H1 (cell line): ENCODE measurements around the gene MYRIP. TPM values are rescaled to one million over a fixed set of nuclear protein-coding genes. Genes with fewer than 3 reads are reported as not detected.

Experiments used
- CTCF ChIA-PET: fragments of 300-600 bp; sonication (Branson Sonifier 250); formaldehyde crosslinking; loops from one replicate; lab custom pipeline; 2021; ENCODE audit not compliant: partially characterized antibody; lab: Charles Lee
- POLR2A ChIA-PET: fragments of 300-600 bp; sonication (Branson Sonifier 250); formaldehyde crosslinking; loops from one replicate; lab custom pipeline; 2021; ENCODE audit warnings: inconsistent platforms; ENCODE audit not compliant: partially characterized antibody; lab: Charles Lee
- DNase-seq, 2 experiments: peaks; one replicate each; pipeline versions ENCODE4 v3.0.0 to v3.0.0-alpha.2; 2010 to 2022; ENCODE audit warnings: low spot score in 2 of 2, low read depth in 1 of 2, mixed read lengths in 1 of 2
- FAIRE-seq: peaks from 2 replicates; lab custom pipeline; 2011; peaks lifted over from hg19 to GRCh38; lab: Jason Lieb, UNC
- H2AFZ ChIP-seq: 2 replicates; pipeline ENCODE4 v1.8.1; 2012; ENCODE audit warnings: low read length, inconsistent platforms
- H2AK5ac ChIP-seq: 2 replicates; pipeline ENCODE4 v1.6.1; 2013; ENCODE audit warnings: low read depth, low read length
- H2BK120ac ChIP-seq: replicated peaks from 2 replicates; pipeline ENCODE3; 2013; ENCODE audit warnings: low read depth, low read length, inconsistent platforms
- H2BK12ac ChIP-seq: 2 replicates; pipeline ENCODE4 v1.6.1; 2013; ENCODE audit warnings: low read depth, low read length
- H2BK15ac ChIP-seq: 2 replicates; pipeline ENCODE4 v1.6.1; 2013; ENCODE audit warnings: low read length
- H2BK20ac ChIP-seq: 2 replicates; pipeline ENCODE4 v1.6.1; 2013; ENCODE audit warnings: low read length
- H2BK5ac ChIP-seq: 2 replicates; pipeline ENCODE4 v1.6.1; 2013; ENCODE audit warnings: low read depth, low read length
- H3K14ac ChIP-seq: 2 replicates; pipeline ENCODE4 v1.6.1; 2013; ENCODE audit warnings: inconsistent platforms; ENCODE audit not compliant: insufficient read length
- H3K18ac ChIP-seq: 2 replicates; pipeline ENCODE4 v1.6.1; 2013; ENCODE audit warnings: low read length; ENCODE audit errors: extremely low read depth
- H3K23ac ChIP-seq: 2 replicates; pipeline ENCODE4 v1.6.1; 2013; ENCODE audit warnings: inconsistent platforms; ENCODE audit not compliant: insufficient read length
- H3K23me2 ChIP-seq: 2 replicates; pipeline ENCODE4 v1.6.1; 2013; ENCODE audit warnings: low read depth, low read length
- H3K27ac ChIP-seq: 2 replicates; pipeline ENCODE4 v1.6.1; 2011; ENCODE audit warnings: low read depth, low read length, inconsistent platforms
- H3K27me3 ChIP-seq, 4 experiments: replicated peaks in 1 of 4; 1 replicate in 1 of 4; 2 replicates in 3 of 4; pipeline versions ENCODE4 v1.6.1 to v1.8.1; 2011 to 2013; ENCODE audit warnings: low read length in 3 of 4, mild to moderate bottlenecking in 3 of 4, inconsistent platforms in 2 of 4, mixed read lengths in 2 of 4, moderate library complexity in 1 of 4; ENCODE audit not compliant: control insufficient read depth in 3 of 4, insufficient read depth in 3 of 4; ENCODE audit errors: extremely low read depth in 1 of 4
- H3K36me3 ChIP-seq, 4 experiments: 2 replicates each; pipeline versions ENCODE4 v1.6.1 to v1.8.1; 2011 to 2013; ENCODE audit warnings: mild to moderate bottlenecking in 4 of 4, low read length in 3 of 4, moderate library complexity in 2 of 4, control low read depth in 1 of 4, inconsistent platforms in 1 of 4; ENCODE audit not compliant: insufficient read depth in 4 of 4, control insufficient read depth in 2 of 4
- H3K4ac ChIP-seq: replicated peaks from 2 replicates; pipeline ENCODE3; 2013; ENCODE audit warnings: low read length, low read depth, mixed read lengths, inconsistent platforms; ENCODE audit not compliant: insufficient read length
- H3K4me1 ChIP-seq, 4 experiments: replicated peaks in 1 of 4; 1 replicate in 1 of 4; 2 replicates in 3 of 4; pipeline versions ENCODE4 v1.6.1 to v1.8.1; 2011 to 2013; ENCODE audit warnings: low read length in 3 of 4, inconsistent platforms in 2 of 4, mixed read lengths in 1 of 4; ENCODE audit not compliant: insufficient read depth in 4 of 4, control insufficient read depth in 3 of 4
- H3K4me2 ChIP-seq, 2 experiments: 2 replicates each; pipeline versions ENCODE4 v1.6.1 to v1.8.1; 2011 to 2013; ENCODE audit warnings: low read depth in 2 of 2, low read length in 2 of 2, control low read depth in 1 of 2, inconsistent platforms in 1 of 2, mild to moderate bottlenecking in 1 of 2; ENCODE audit not compliant: insufficient read depth in 1 of 2
- H3K4me3 ChIP-seq, 4 experiments: fragments of 200-600, 300-600 bp in 1 of 4; sonication (generic), shearing (Covaris generic), sonication (Bioruptor Twin) in 1 of 4; 2 replicates each; pipeline versions ENCODE4 v1.5.1 to v1.8.1; 2011 to 2016; ENCODE audit warnings: low read length in 4 of 4, low read depth in 3 of 4, control low read depth in 2 of 4, inconsistent platforms in 2 of 4, mild to moderate bottlenecking in 2 of 4, mixed read lengths in 1 of 4, moderate library complexity in 1 of 4; ENCODE audit not compliant: insufficient read depth in 2 of 4; ENCODE audit errors: extremely low read depth in 1 of 4
- H3K56ac ChIP-seq: replicated peaks from 2 replicates; pipeline ENCODE3; 2013; ENCODE audit warnings: low read depth, mild to moderate bottlenecking, mixed read lengths, low read length, inconsistent platforms; ENCODE audit not compliant: insufficient read length
- H3K79me1 ChIP-seq: 2 replicates; pipeline ENCODE4 v1.6.1; 2013; ENCODE audit warnings: low read depth, low read length, control low read depth
- H3K79me2 ChIP-seq, 2 experiments: 2 replicates each; pipeline versions ENCODE4 v1.6.1 to v1.8.1; 2012 to 2013; ENCODE audit warnings: low read length in 2 of 2, mild to moderate bottlenecking in 2 of 2, inconsistent platforms in 1 of 2; ENCODE audit not compliant: insufficient read depth in 2 of 2, control insufficient read depth in 1 of 2
- H3K9ac ChIP-seq, 4 experiments: replicated peaks in 1 of 4; 1 replicate in 1 of 4; 2 replicates in 3 of 4; pipeline versions ENCODE4 v1.6.1 to v1.8.1; 2011 to 2013; ENCODE audit warnings: low read depth in 3 of 4, low read length in 3 of 4, control low read depth in 2 of 4, mild to moderate bottlenecking in 2 of 4, moderate library complexity in 2 of 4, inconsistent platforms in 1 of 4; ENCODE audit errors: extremely low read depth in 1 of 4
- H3K9me3 ChIP-seq, 2 experiments: 2 replicates each; pipeline versions ENCODE4 v1.6.1 to v1.8.1; 2012 to 2013; ENCODE audit warnings: mild to moderate bottlenecking in 2 of 2, moderate library complexity in 2 of 2, control low read depth in 1 of 2, inconsistent platforms in 1 of 2, low read depth in 1 of 2, low read length in 1 of 2, mixed read lengths in 1 of 2; ENCODE audit not compliant: insufficient read depth in 2 of 2
- H4K20me1 ChIP-seq, 2 experiments: replicated peaks in 1 of 2; 2 replicates each; pipeline versions ENCODE3 to v1.8.1; 2011 to 2013; ENCODE audit warnings: inconsistent platforms in 2 of 2, low read length in 2 of 2, mild to moderate bottlenecking in 1 of 2; ENCODE audit not compliant: insufficient read depth in 2 of 2, control insufficient read depth in 1 of 2
- H4K5ac ChIP-seq: 2 replicates; pipeline ENCODE4 v1.6.1; 2013; ENCODE audit warnings: low read length, low read depth, mixed read lengths, inconsistent platforms; ENCODE audit not compliant: insufficient read length
- H4K8ac ChIP-seq: 2 replicates; pipeline ENCODE4 v1.8.0; 2013; ENCODE audit warnings: mild to moderate bottlenecking, moderate library complexity, low read length, inconsistent platforms; ENCODE audit not compliant: insufficient read depth; ENCODE audit errors: extremely low read depth
- H4K91ac ChIP-seq: replicated peaks from 2 replicates; pipeline ENCODE3; 2013; ENCODE audit warnings: low read length, mixed read lengths, inconsistent platforms; ENCODE audit not compliant: insufficient read length
- BCL11A ChIP-seq, 2 experiments: IDR thresholded peaks; one replicate each; pipeline ENCODE4 v1.6.1; 2011; ENCODE audit warnings: low read depth in 2 of 2, low read length in 2 of 2, mild to moderate bottlenecking in 2 of 2
- CBX5 ChIP-seq: fragments of 300-800, 300-1000 bp; sonication (generic); IDR thresholded peaks from 2 replicates; pipeline ENCODE4 v1.7.1; 2016; ENCODE audit warnings: antibody characterized with exemption, low read length, low read depth
- CBX8 ChIP-seq: fragments of 300-800, 300-1000 bp; sonication (generic); IDR thresholded peaks from 2 replicates; pipeline ENCODE4 v1.7.1; 2016; ENCODE audit warnings: low read depth, low read length, borderline replicate concordance
- EZH2 ChIP-seq: fragments of 200-600 bp; sonication (generic); IDR thresholded peaks from 2 replicates; pipeline ENCODE4 v1.7.1; 2012; ENCODE audit warnings: low read depth, mild to moderate bottlenecking, moderate library complexity, low read length, inconsistent platforms; ENCODE audit not compliant: severe bottlenecking
- FOSL1 ChIP-seq: IDR thresholded peaks from 2 replicates; pipeline ENCODE4 v1.6.1; 2011; ENCODE audit warnings: mild to moderate bottlenecking, low read depth, low read length, moderate library complexity; ENCODE audit not compliant: insufficient read depth
- HDAC2 ChIP-seq, 2 experiments: fragments of 300-600 bp in 1 of 2; sonication (generic) in 1 of 2; IDR thresholded peaks; 2 replicates each; pipeline ENCODE4 v1.6.1; 2011 to 2012; ENCODE audit warnings: low read depth in 2 of 2, low read length in 2 of 2, mild to moderate bottlenecking in 2 of 2, moderate library complexity in 2 of 2, borderline replicate concordance in 1 of 2, inconsistent platforms in 1 of 2
- KDM5A ChIP-seq: fragments of 200-600 bp; IDR thresholded peaks from 2 replicates; pipeline ENCODE4 v1.7.1; 2012; ENCODE audit warnings: mild to moderate bottlenecking, low read length, inconsistent platforms, mixed read lengths
- NANOG ChIP-seq: IDR thresholded peaks from 2 replicates; pipeline ENCODE4 v1.6.1; 2011; ENCODE audit warnings: low read length, low read depth, mild to moderate bottlenecking, inconsistent platforms; ENCODE audit not compliant: insufficient read depth, poor library complexity, severe bottlenecking
- NRF1 ChIP-seq: IDR thresholded peaks from 2 replicates; pipeline ENCODE4 v1.6.1; 2011; ENCODE audit warnings: mild to moderate bottlenecking, low read depth, low read length, improper control_type of control experiment
- PHF8 ChIP-seq: fragments of 200-600 bp; sonication (generic); conservative IDR thresholded peaks from 2 replicates; pipeline ENCODE4 v1.7.1; 2012; ENCODE audit warnings: low read depth, mild to moderate bottlenecking, inconsistent platforms, low read length, moderate library complexity
- SIN3A ChIP-seq, 2 experiments: IDR thresholded peaks in 1 of 2; conservative IDR thresholded peaks in 1 of 2; 2 replicates each; pipeline ENCODE4 v1.6.1; 2011 to 2012; ENCODE audit warnings: low read length in 2 of 2, improper control_type of control experiment in 1 of 2, low read depth in 1 of 2, mild to moderate bottlenecking in 1 of 2
- SIX5 ChIP-seq: IDR thresholded peaks from 2 replicates; pipeline ENCODE4 v1.6.1; 2011; ENCODE audit warnings: mild to moderate bottlenecking, low read depth, low read length
- SUZ12 ChIP-seq: fragments of 200-600 bp; sonication (generic); IDR thresholded peaks from 2 replicates; pipeline ENCODE4 v1.6.1; 2012; ENCODE audit warnings: mild to moderate bottlenecking, inconsistent platforms, low read length, moderate library complexity, mixed read lengths
- TAF7 ChIP-seq: optimal IDR thresholded peaks from 2 replicates; pipeline ENCODE3; 2011; ENCODE audit warnings: low read depth, mild to moderate bottlenecking, inconsistent platforms, low read length, moderate library complexity, borderline replicate concordance
- WGBS, 2 experiments: shearing (Covaris generic) in 1 of 2; methylation state at CpG; one replicate each; pipeline versions ENCODE4 v1.1.6 to v1.1.7; 2013 to 2015; ENCODE audit warnings: low lambda C conversion rate in 2 of 2, mixed read lengths in 2 of 2, inconsistent platforms in 1 of 2, low coverage in 1 of 2, missing lambda C conversion rate in 1 of 2; ENCODE audit not compliant: insufficient replicate concordance in 2 of 2, insufficient coverage in 1 of 2, insufficient read length in 1 of 2; ENCODE audit errors: extremely low coverage in 1 of 2, missing lambda C conversion rate in 1 of 2; 5-methylcytosine and 5-hydroxymethylcytosine counted together
- polyA plus RNA-seq, 7 experiments: library from polyadenylated mRNA; depleted of rRNA in 3 of 7; stranded (reverse) in 5 of 7; unstranded in 2 of 7; fragments of >200 nt in 5 of 7; fragments of 200-250 nt in 2 of 7; gene quantifications; 1 replicate in 5 of 7; 2 replicates in 1 of 7; 4 replicates in 1 of 7; pipeline versions ENCODE4 v1.2.1 to v1.2.3, GENCODE V29; 2011 to 2013; ENCODE audit warnings: missing spikeins in 2 of 7, mixed read lengths in 2 of 7
- total RNA-seq: library from RNA; stranded (reverse); fragmentation: NEBNext Ultra II Directional; extraction: Animal tissue kit (Norgen Biotek cat#: 25700); gene quantifications from 2 replicates; pipeline ENCODE4 v1.2.1, GENCODE V29; 2021

Gene MYRIP
- total and polyA plus RNA-seq, 2 of the 8 experiments (the other 6 are each of a cell fraction or from before 2014, with no cell fraction given) = 0.54 to 4.3 TPM

DNA sequence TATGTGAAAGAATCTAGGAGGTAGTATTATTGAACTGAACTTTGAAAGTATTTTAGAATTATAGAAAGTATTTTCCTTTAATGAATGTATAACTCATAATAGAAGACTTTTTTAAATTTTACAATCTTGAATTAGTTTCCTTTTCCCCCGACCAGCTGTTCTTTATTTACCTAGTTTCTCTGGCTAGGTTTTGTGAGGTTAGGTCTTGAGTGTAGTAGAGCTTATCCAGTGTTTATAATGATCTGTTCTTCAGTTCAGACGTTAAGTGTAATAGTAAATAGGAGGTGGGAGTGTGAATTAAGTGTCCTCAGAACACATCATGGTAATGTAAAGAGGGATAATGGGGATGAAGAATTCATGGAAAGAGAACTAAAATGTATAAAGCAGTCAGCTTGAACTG, 93.8 kb downstream of the MYRIP start:
- Histone ChIP-seq H2BK12ac (no peak overlapping the region), H3K4ac (no peak overlapping the region), H2BK15ac (no peak overlapping the region), H3K36me3 (no peaks in the 10 kb centered on the region), H3K14ac (no peak overlapping the region), H3K56ac (no peak overlapping the region), H3K27ac (no peak overlapping the region), H2BK120ac (no peak overlapping the region), H4K91ac (no peak overlapping the region), H3K23me2 (no peaks in the 10 kb centered on the region), H3K79me1 (no peaks in the 10 kb centered on the region), H4K5ac (no peak overlapping the region), H3K23ac (no peak overlapping the region), H3K4me1 (no peaks in the 10 kb centered on the region), H3K4me3 (no peak overlapping the region), H2AFZ (no peak overlapping the region), H3K9me3 (no peaks in the 10 kb centered on the region), H3K18ac (no peak overlapping the region), H3K27me3 (no peaks in the 10 kb centered on the region), H4K8ac (no peak overlapping the region), H2BK20ac (no peak overlapping the region), H4K20me1 (no peaks in the 10 kb centered on the region), H3K9ac (no peak overlapping the region), H2BK5ac (no peak overlapping the region), H2AK5ac (no peak overlapping the region), H3K79me2 (no peaks in the 10 kb centered on the region), H3K4me2 (no peak overlapping the region)
- DNase-seq = no peak
- no peak for TF ChIP-seq KDM5A
- no peak for TF ChIP-seq NANOG
- no peak for TF ChIP-seq NRF1
- TF ChIP-seq PHF8 = no peak
- TF ChIP-seq BCL11A (IDR thresholded peaks at IDR 0.05; ENCODE audit: low read depth in 2 of 2, low read length in 2 of 2) = no peak
- no peak for TF ChIP-seq SIX5
- no peak for TF ChIP-seq SUZ12
- TF ChIP-seq FOSL1 = no peak
- TF ChIP-seq EZH2 = no peak
- no peak for TF ChIP-seq CBX5
- no peak for TF ChIP-seq HDAC2 (IDR thresholded peaks at IDR 0.05; ENCODE audit: borderline replicate concordance in 1 of 2, low read depth in 2 of 2, low read length in 2 of 2)
- TF ChIP-seq SIN3A (conservative IDR thresholded peaks at IDR 0.05 in 1 of 2, IDR thresholded peaks at IDR 0.05 in 1 of 2; ENCODE audit: low read depth in 1 of 2, low read length in 2 of 2) = no peak
- no peak for TF ChIP-seq TAF7
- no peak for TF ChIP-seq CBX8
- WGBS, 2 experiments = 85% methylated on average over 2 of the region's 2 CpGs; no CpG with 5 or more reads in 1 of the 2 experiments
- CTCF ChIA-PET = interaction anchor here (0.9 to 3.2 kb wide), 2 partner anchors 9 to 91 kb away, joined by 4 to 9 read pairs; no protein-coding TSS in a partner anchor
- POLR2A ChIA-PET = no interaction called here
- FAIRE-seq = no peak
